DOHH2 (cell line): ENCODE data around the gene SELP.

Experiments
- H3F3A ChIP-seq: fragments of 200-600 bp; sonication (generic), shearing (Covaris generic); 2 replicates; pipeline ENCODE4 v1.6.0; 2016; ENCODE audit warnings: antibody characterized with exemption, mild to moderate bottlenecking; ENCODE audit not compliant: control insufficient read depth, insufficient read depth
- H3K27ac ChIP-seq: fragments of 200-600 bp; sonication (generic); 2 replicates; pipeline ENCODE4 v1.5.1; 2014; ENCODE audit warnings: low read depth, mild to moderate bottlenecking, low read length, moderate library complexity
- H3K27me3 ChIP-seq: fragments of 200-600 bp; sonication (generic); 2 replicates; pipeline ENCODE4 v1.6.1; 2014; ENCODE audit warnings: mild to moderate bottlenecking, low read length, mixed read lengths; ENCODE audit not compliant: control insufficient read depth
- H3K36me3 ChIP-seq: fragments of 200-600 bp; sonication (generic); 2 replicates; pipeline ENCODE4 v1.6.1; 2014; ENCODE audit warnings: mild to moderate bottlenecking, low read length, moderate library complexity, mixed read lengths; ENCODE audit not compliant: control insufficient read depth
- H3K4me1 ChIP-seq: fragments of 200-600 bp; sonication (generic); 2 replicates; pipeline ENCODE4 v1.6.1; 2014; ENCODE audit warnings: mild to moderate bottlenecking, low read length, mixed read lengths; ENCODE audit not compliant: control insufficient read depth
- H3K4me2 ChIP-seq: fragments of 200-600 bp; sonication (generic); 2 replicates; pipeline ENCODE4 v1.6.0; 2014; ENCODE audit warnings: mild to moderate bottlenecking, low read length, moderate library complexity
- H3K4me3 ChIP-seq: fragments of 200-600 bp; sonication (generic); 2 replicates; pipeline ENCODE4 v1.5.1; 2014; ENCODE audit warnings: mild to moderate bottlenecking, low read length, mixed read lengths
- H3K79me2 ChIP-seq: fragments of 200-600 bp; sonication (generic); 2 replicates; pipeline ENCODE4 v1.6.1; 2014; ENCODE audit warnings: mild to moderate bottlenecking, low read length, mixed read lengths; ENCODE audit not compliant: control insufficient read depth
- H3K9me2 ChIP-seq: fragments of 200-600 bp; sonication (generic); replicated peaks from 2 replicates; pipeline ENCODE4 v1.6.1; 2014; ENCODE audit warnings: mild to moderate bottlenecking, low read length, mixed read lengths; ENCODE audit not compliant: control insufficient read depth
- H3K9me3 ChIP-seq: fragments of 200-600 bp; sonication (generic); 2 replicates; pipeline ENCODE4 v1.6.1; 2014; ENCODE audit warnings: antibody characterized with exemption, low read length, mixed read lengths; ENCODE audit not compliant: control insufficient read depth, insufficient read depth
- H4K20me1 ChIP-seq: fragments of 200-600 bp; sonication (generic); 2 replicates; pipeline ENCODE4 v1.6.0; 2014; ENCODE audit warnings: low read depth, mild to moderate bottlenecking, antibody characterized with exemption, low read length, moderate library complexity; ENCODE audit not compliant: control insufficient read depth, insufficient read depth
- CTCF ChIP-seq: fragments of 200-600 bp; sonication (generic); IDR thresholded peaks from one replicate; pipeline ENCODE4 v1.5.1; 2014; ENCODE audit warnings: antibody characterized with exemption, mild to moderate bottlenecking, low read depth, low read length; ENCODE audit not compliant: poor library complexity, severe bottlenecking
- EZH2phosphoT487 ChIP-seq: fragments of 200-600 bp; sonication (generic); IDR thresholded peaks from 2 replicates; pipeline ENCODE4 v1.6.1; 2017; ENCODE audit warnings: borderline replicate concordance, mild to moderate bottlenecking, antibody characterized with exemption, low read length, moderate library complexity, mixed read lengths

Gene SELP

GRCh38 chr1:169538998-169539871 lies 90.7 kb downstream of the SELP start:
- H3K36me3 ChIP-seq = no peaks in the 10 kb centered on the region
- no peaks in the 10 kb centered on the region for H3K4me1 ChIP-seq
- no peak for TF ChIP-seq EZH2phosphoT487
- TF ChIP-seq CTCF = no peak
- H3K9me2 ChIP-seq = no peaks in the 10 kb centered on the region
- H3K27ac ChIP-seq = no peak overlapping the region
- H3K9me3 ChIP-seq = no peaks in the 10 kb centered on the region
- peaks cover 4% of the 10 kb centered on the region for H3K27me3 ChIP-seq
- no peak overlapping the region for H3K4me2 ChIP-seq
- no peak overlapping the region for H3K4me3 ChIP-seq
- H4K20me1 ChIP-seq = no peaks in the 10 kb centered on the region
- no peaks in the 10 kb centered on the region for H3K79me2 ChIP-seq
- H3F3A ChIP-seq = no peaks in the 10 kb centered on the region
